ENCODE results near the gene GIT1. TPM values are rescaled to one million over a fixed set of nuclear protein-coding genes. Genes with fewer than 3 reads are reported as not detected.

The GIT1 gene
- polyA plus RNA-seq, 1 of the 3 experiments (the other 2 are of a cell fraction) = 42.9 TPM

GRCh38 chr17:29586676-29587469, 2.6 kb downstream of the GIT1 start:
- H3K9me2 ChIP-seq = no peaks in the 10 kb centered on the region
- no peak for DNase-seq
- H3F3A ChIP-seq (replicated peaks; ENCODE audit: insufficient read depth) = peaks cover 19% of the 10 kb centered on the region
- no peaks in the 10 kb centered on the region for H3K27me3 ChIP-seq (ENCODE audit: insufficient read depth)
- no peak overlapping the region for H3K9ac ChIP-seq
- H3K4me2 ChIP-seq = peak overlapping the region; percentile 99
- H3K36me3 ChIP-seq (replicated peaks in 1 of 2; ENCODE audit: control insufficient read depth in 1 of 2, insufficient read depth in 2 of 2, low read length in 1 of 2) = peaks cover 0 to 17% of the 10 kb centered on the region in 2 experiments
- no peaks in the 10 kb centered on the region for H3K9me3 ChIP-seq
- ChIA-PET POLR2A (interaction anchor here (1.6 kb wide), 1 partner anchor 10 kb away, joined by 6 read pairs; no protein-coding TSS in a partner anchor), CTCF (interaction anchor here (0.8 to 12.7 kb wide), 6 partner anchors 8 to 506 kb away, joined by 3 to 166 read pairs (median 4); partner anchors contain the start of genes ABHD15 and TP53I13)
- H3K27ac ChIP-seq (ENCODE audit: low read depth in 2 of 2, low read length in 1 of 2) = peak overlapping the region in 1 of 2 experiments; percentile 34; a peak in 1 of 4 replicates
- no peak for TF ChIP-seq RXRA (IDR thresholded peaks at IDR 0.05; ENCODE audit: borderline replicate concordance, low read depth)
- TF ChIP-seq EZH2phosphoT487 (IDR thresholded peaks at IDR 0.05; ENCODE audit: borderline replicate concordance, low read depth) = no peak
- 96% methylated on average over 4 of the region's 9 CpGs for WGBS (ENCODE audit: low lambda C conversion rate)
- peak overlapping the region in 1 of 2 experiments; percentile 89; a peak in 2 of 4 replicates for H3K4me3 ChIP-seq (ENCODE audit: low read depth in 2 of 2, low read length in 1 of 2)
- H3K4me1 ChIP-seq (ENCODE audit: control insufficient read depth in 1 of 2, insufficient read depth in 2 of 2, low read depth in 1 of 2, low read length in 1 of 2) = peaks cover 31 to 58% of the 10 kb centered on the region in 2 experiments
- peaks cover 66% of the 10 kb centered on the region for H4K20me1 ChIP-seq (ENCODE audit: insufficient read depth)
- H3K79me2 ChIP-seq (ENCODE audit: insufficient read depth) = peaks cover 67% of the 10 kb centered on the region
- no peak overlapping the region for H2AFZ ChIP-seq (ENCODE audit: low read depth)

GRCh38 chr17:29585080-29585751, 4.2 kb downstream of the GIT1 start:
- Histone ChIP-seq H2AFZ (ENCODE audit: low read depth) (no peak overlapping the region), H3K9me3 (no peaks in the 10 kb centered on the region), H3K36me3 (replicated peaks in 1 of 2; ENCODE audit: control insufficient read depth in 1 of 2, insufficient read depth in 2 of 2, low read length in 1 of 2) (peaks cover 0 to 25% of the 10 kb centered on the region in 2 experiments), H3K79me2 (ENCODE audit: insufficient read depth) (peaks cover 74% of the 10 kb centered on the region), H3K4me2 (0 out of 2 replicates have a peak overlapping the region, but pooled peaks have one; percentile 15), H3K4me3 (ENCODE audit: low read depth in 2 of 2, low read length in 1 of 2) (no peak overlapping the region), H3K27ac (ENCODE audit: low read depth in 2 of 2, low read length in 1 of 2) (no peak overlapping the region; a peak in 1 of 4 replicates), H3K27me3 (ENCODE audit: insufficient read depth) (no peaks in the 10 kb centered on the region), H3K9me2 (no peaks in the 10 kb centered on the region), H4K20me1 (ENCODE audit: insufficient read depth) (peaks cover 67% of the 10 kb centered on the region), H3K9ac (no peak overlapping the region), H3K4me1 (ENCODE audit: control insufficient read depth in 1 of 2, insufficient read depth in 2 of 2, low read depth in 1 of 2, low read length in 1 of 2) (peaks cover 18 to 50% of the 10 kb centered on the region in 2 experiments; a peak in 3 of 4 replicates), H3F3A (replicated peaks; ENCODE audit: insufficient read depth) (peaks cover 10% of the 10 kb centered on the region)
- POLR2A ChIA-PET = no interaction called here
- WGBS (ENCODE audit: low lambda C conversion rate) = 96% methylated on average over 6 of the region's 8 CpGs
- peak; percentile 24 for DNase-seq
- TF ChIP-seq CTCF (IDR thresholded peaks at IDR 0.05) = peak; percentile 36
- TF ChIP-seq RXRA (IDR thresholded peaks at IDR 0.05; ENCODE audit: borderline replicate concordance, low read depth) = no peak
- TF ChIP-seq EZH2phosphoT487 (IDR thresholded peaks at IDR 0.05; ENCODE audit: borderline replicate concordance, low read depth) = no peak
- CTCF ChIA-PET = interaction anchor here (1.0 to 12.7 kb wide), 4 partner anchors 15 to 346 kb away, joined by 3 to 166 read pairs (median 4); partner anchors contain the start of genes ABHD15 and TP53I13
